Mammary epithelial cell (primary cell): ENCODE measurements around the gene PRRC2B.

Source experiments
- CTCF ChIP-seq, 2 donors: IDR thresholded peaks in 1 of 2; conservative IDR thresholded peaks in 1 of 2; 2 replicates each; pipeline ENCODE4 v1.5.1; 2011 to 2012; ENCODE audit warnings: inconsistent platforms in 2 of 2, low read length in 2 of 2, mild to moderate bottlenecking in 2 of 2, control low read depth in 1 of 2, low read depth in 1 of 2; ENCODE audit not compliant: insufficient read depth in 1 of 2; ENCODE audit errors: extremely low read depth in 1 of 2
- EZH2 ChIP-seq: IDR thresholded peaks from 2 replicates; pipeline ENCODE4 v1.6.1; 2012; ENCODE audit warnings: low read length, inconsistent platforms, borderline replicate concordance

- no peak for TF ChIP-seq CTCF (conservative IDR thresholded peaks at IDR 0.05 in 1 of 2, IDR thresholded peaks at IDR 0.05 in 1 of 2; ENCODE audit: extremely low read depth in 1 of 2, insufficient read depth in 1 of 2, low read depth in 1 of 2, low read length in 2 of 2)
- TF ChIP-seq EZH2 = no peak
Observed at GRCh38 chr9:131365546-131365945, 28.3 kb upstream of the PRRC2B start.
